Measurements from ENCODE around the gene PPP4R4.
"Not testable (repeated sequence)": the region's sequence is repeated elsewhere in the genome, so short reads cannot be mapped to it uniquely, and the experiment has no call there.

The PPP4R4 gene

DNA sequence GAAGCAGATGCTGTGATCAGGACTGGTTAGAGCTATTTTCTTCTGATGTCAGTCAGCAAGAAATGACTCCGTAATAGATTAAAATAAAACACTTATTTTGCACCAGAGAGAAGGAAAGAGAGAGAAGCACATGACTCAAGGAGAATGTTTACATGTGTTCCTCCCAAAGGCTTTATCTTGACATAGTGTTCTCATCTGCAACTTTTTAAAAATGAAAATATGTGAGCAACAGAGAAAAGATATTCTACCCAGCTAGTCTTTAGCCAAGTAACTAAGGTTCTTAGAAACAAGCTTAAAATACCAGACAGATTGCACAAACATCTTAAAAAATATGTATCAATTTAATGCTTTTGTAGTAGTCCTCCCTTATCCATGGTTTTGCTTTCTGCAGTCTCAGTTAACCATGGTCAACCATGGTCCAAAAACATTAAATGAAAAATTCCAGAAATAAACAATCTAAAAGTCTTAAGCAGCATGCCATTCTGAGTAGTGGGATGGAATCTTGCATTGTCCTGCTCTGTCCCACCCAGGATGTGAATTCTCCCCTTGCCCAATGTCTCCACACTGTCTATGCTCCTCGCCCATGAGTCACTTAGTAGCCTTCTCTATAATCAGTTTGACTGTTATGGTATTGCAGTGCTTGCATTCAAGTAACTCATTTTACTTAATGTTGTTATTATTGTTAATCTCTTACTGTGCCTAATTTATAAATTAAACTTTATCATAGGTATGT, 109.0 kb downstream of the PPP4R4 start:
- no peak for DNase-seq

DNA sequence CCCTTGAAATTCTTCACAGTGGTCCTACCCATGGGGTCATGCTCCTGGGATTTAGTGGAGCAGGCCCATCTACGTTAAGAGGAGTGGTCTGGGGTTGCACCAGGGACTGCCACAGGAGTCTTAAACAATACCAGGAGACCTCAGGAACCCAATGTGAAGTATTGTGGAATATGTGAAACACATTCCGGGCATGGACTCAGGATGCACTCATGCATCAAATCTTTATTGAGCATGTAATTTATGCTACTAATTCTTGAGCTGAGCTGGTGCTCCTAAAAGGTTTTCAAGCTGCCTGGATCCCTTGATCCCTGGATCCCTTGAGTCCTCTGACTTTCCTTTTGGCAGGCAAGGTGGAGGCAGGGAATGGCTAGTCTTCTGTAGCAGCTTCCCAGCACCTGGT, 110.1 kb downstream of the PPP4R4 start:
- DNase-seq: no peak

DNA sequence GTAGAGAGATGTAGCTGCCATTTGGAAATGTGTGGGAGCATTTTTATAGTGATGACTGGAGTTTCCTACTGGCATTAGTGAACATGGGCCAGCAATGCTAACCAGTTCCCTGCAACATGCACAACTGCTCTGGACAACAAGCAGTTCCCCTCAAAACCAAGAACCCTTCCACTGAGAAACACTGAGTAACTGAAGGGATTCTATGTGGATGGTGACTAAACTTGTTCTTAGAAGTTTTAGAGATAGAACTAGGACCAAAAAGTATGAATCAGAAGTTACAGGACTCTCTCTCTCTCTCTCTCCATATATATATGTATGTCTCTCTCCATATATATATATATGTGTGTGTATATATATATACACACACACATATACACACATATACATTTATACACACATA, 111.0 kb downstream of the PPP4R4 start:
- no peak for DNase-seq

DNA sequence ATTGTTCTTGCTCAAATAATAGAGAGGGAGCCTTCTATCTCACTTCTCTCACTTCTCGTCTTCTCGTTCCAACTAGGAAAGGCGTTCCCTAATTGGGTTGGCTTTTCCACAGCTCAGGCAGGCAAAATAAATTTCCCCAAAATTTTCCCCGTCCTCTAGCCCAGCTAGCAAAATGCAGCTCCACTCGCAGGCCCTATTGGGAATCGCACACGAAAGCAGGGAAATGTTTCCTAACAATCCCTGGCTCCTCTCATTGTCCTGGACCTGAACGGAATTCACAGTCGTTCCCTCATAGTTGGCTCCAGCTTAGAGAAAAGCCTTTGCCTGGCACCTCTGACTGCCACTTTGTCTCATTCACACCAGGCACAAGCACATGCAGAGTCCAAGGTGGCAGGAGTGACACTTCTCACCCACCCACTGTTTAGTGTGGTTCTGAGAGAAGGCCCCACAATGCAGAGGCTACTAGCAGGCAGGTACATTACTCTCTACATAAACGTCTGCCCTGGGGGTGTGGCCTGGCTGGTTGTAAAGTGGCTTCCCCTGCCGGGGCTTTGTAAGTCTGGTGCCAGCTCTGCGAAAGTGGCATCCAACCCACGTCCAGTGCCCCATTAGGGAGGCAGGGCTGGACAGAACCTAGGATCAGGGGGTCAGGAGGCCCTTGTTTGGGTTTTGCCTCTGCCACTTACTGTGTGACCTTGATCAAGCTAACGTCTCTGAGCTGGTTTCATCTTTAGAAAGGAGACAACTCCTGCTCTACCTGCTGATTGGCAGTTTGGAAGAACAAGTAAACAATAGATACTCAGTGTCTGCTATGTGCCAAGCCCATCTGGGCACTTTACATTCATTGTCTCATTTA, 114.7 kb downstream of the PPP4R4 start:
- DNase-seq: no peak

DNA sequence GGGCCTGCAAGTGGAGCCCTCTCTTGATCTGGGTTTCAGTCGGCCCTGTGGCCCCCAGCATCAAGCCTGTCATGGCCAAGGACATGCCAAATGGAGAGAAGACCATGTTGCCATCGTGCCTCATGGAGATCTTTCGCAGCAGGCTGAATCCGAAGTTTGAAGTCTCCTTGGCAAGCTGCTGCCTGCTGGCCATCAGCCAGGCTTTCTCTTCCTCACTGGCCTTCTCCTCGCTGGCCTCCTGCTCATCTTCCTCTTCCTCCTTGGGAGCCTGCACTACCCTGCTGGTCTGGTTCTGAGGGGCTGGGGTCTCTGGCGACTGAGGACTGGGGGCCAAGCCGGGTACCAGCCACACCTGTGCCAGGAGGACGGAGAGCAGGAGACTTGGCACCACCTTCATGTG, 116.1 kb downstream of the PPP4R4 start:
- DNase-seq: no peak

DNA sequence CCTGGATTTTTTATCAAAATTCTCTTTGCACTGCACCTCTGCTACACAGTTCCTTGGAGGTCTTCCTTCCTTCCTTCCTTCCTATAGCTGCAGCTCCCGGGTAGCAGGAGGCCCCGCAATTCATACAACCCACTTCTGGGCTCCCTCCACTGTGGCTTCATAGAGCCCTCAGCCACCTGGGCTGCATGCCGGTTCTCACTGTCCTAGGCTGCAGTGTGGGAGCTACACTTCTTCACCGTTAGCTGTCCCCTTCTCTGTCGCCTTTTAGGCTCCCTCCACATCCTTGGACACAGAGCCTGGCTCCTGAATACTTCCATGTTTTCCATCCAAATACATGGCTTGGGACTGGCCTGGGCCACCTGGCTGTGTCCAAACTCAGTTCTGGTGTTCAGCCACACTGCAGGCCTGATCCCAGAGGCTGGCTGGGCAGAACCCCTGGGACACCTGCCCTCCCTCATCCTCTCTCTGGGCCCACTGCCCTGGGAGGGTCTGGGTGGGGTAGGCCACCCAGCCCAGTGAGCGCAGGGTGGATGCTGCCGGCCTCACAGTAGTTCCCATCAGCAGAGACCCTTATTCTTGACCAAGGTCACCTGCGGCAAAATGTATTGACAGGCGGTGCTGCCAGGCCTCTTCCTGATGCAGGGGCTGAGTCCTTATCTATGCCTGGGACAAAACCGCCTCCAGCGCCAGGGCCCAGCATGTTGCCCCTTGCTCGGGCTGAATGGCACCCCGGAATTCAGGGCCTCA, 117.2 kb downstream of the PPP4R4 start:
- DNase-seq: no peak

DNA sequence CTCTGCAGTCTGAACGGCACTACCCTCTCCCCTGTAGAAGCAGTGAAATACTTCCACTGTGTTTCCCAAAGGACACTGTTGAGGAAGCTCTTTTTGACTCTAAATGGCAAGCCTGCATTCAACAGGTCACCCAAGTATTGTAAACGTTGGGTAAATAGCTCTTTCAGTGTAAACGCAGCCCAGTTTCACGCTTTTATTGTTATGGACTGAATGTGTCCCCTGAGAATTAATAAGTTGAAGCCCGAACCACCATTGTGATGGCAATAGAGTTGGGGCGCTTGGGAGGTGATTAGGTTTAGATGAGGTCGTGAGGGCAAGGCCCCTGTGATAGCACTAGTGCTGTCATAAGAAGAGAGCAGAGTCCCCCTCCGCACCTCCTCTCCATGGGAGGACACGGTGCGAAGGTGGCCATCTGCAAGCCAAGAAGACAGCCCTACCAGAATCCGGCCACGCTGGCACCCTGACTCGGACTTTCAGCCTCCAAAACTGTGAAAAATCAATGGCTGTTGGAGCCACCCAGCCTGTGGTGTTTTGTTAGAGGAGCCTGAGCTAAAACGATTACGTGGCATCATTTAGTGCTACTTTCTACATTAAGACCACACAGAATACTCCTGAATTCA, 117.9 kb downstream of the PPP4R4 start:
- no peak for DNase-seq

DNA sequence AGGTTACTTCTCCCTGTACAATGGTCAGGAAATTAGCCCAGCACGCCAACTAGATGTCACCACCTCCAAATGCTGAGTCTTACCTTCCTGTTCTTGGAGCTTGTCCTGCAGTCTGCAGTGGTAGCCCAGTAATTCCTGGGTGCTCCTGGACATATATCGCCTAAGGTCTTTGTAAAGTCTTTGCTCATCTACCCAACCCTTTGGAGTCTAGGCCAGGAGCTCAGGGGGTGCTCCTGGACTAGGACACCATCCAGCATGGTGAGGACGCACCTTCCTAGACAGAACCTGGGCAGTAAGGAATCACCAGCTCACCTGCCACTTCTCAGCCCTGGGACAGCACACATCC, 118.4 kb downstream of the PPP4R4 start:
- DNase-seq: no peak

DNA sequence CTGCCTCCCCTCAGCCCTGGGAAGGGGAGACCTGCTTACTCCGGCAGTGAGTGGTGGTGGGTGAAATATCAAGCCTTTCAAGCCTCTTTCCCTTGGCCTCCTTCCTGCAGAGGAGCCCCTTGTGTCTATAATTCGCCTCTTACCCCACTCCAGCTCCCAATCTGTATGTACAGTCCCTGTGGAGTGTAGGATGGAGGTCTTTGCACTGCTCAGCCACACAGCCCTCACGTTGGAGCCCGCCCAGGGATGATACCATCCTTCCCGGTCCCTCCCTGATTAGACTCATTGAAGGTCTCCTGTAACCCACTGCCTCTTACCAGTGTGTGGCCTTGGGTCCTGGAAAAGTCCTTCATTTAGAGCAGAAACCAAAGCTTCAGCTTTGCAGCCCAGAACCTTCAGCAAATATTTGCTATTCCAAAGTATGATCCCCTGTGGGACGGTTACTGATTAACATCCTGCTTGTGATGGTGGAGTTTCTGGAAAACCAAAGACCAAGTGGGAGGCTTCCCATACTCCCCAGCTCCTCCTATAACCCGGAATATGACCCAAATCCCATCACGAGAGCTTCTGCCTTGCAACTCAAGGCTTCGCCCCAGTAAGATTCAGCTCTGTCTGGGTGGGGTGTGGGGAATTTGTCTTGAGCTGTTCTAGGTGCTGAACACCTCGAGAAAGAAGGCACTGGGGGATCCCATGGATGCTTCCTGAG, 118.9 kb downstream of the PPP4R4 start, which contains the start of gene SERPINA10:
Gene SERPINA10 (minus strand): TSS at position 397 of the 706 bp plus-strand sequence. CDS start 2,675 bp downstream, outside the sequence.
- no peak for DNase-seq

DNA sequence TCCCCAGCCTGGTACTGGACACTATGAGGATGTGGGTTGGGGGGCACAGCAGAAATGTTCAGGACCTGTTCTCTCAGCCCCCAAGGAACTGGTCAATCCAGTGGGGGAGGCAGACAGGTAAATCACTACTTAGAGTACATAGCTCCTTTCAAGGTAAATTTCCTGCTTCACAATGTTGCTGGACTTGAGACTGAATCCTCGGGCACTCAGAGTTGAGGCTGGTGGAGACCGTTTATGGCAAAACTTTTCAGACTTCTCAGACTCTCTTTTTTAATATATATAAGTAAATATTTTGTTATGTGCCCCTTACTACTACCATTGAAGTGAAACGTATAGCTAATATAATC, 119.4 kb downstream of the PPP4R4 start:
- no peak for DNase-seq

DNA sequence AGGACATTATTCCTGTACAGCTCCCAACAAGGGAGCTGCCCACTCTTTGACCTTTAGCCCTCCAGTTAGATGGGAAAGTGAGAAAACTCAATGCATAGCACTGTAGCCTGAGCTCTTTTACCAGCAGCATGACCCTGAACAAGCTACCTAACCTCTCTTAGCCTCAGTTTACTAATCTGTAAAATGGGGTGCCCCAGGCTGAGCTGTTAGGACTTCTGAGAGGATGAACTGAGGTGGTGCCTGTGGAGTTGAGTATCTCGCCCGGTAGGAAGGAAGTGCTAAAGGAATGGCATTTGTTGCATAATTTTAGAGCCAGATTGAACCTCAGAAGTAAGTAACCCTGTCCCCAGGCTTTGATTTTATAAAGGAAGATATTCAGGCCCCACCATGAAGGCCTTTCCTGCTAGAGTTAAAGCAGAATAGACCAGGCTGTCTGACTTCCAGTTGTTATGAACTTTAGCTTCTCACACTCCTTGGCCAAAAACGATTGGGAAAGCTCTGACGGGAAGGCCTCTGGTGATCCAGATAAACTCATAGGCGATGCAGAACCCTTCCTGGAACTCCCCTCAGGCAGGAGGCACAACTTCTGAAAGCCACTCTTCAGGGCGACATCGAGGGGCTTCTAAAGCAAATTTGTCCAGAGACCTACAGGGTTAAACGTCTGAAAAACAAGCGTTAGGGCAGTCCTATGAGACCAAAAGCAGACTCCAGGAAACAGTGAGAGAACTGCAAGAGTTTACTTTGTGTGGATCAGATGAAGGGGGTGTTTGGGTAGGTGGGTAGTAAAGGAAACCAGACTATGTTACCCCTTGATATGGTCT, 121.4 kb downstream of the PPP4R4 start:
- no peak for DNase-seq

DNA sequence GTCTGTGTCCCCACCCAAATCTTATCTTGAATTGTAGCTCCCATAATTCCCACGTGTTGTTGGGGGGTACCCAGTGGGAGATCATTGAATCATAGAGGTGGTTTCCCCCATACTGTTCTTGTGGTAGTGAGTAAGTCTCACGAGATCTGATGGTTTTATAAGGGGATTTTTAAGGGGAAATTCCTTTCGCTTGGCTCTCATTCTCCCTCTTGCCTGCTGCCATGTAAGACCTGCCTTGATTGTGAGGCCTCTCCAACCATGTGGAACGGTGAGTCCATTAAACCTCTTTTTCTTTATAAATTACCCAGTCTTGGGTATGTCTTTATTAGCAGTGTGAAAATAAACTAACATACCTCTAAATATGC, 122.0 kb downstream of the PPP4R4 start:
- DNase-seq: not testable (repeated sequence)

DNA sequence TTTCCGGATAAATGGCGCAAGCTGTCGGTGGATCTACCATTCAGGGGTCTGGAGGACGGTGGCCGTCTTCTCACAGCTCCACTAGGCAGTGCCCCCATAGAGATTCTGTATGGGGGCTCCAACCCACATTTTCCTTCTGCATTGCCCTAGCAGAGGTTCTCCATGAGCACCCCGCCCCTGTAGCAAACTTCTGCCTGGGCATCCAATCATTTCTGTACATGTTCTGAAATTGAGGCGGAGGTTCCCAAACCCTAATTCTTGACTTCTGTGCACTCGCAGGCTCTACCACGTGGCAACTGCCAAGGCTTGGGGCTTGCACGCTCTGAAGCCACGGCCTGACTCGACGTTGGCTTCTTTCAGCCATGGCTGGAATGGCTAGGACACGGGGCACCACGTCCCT, 124.0 kb downstream of the PPP4R4 start:
- no peak for DNase-seq

DNA sequence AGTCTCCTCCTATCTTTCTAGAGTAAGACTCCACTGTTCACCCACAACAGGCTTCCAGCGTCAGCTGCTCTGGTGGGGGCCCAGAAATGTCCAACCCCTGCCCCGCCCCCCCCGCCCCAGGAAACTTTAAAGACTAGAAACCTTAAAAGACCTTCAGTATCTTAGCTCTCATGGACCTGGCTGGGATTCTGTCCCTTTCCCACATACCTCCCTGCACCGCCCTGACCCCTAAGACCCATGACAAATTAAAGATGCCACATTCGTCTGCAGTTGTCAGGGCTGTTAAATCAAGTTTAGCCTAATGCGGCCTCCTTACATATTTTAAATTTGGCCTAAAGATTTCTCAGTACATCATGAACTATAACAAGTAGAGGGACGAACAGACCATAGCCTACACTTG, 129.0 kb downstream of the PPP4R4 start:
- no peak for DNase-seq

DNA sequence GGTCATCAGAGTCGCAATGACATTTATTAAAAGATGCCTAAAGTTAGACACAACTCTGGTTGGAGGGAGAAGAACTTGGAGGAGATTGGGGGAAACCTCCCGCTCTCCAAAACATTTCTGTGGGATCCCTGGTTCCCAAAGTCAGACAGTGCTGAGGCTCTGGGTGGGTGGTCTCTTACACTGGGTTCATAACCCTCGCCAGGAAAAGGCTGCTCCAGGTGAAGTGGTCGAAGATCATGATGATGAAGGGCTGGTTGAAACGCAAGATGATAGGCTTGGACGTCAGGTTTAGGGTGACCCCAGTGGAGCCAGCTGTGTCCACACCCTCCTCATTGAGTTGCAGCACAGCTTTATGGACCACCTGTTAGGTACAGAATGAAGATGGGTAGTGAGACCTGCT, 130.1 kb downstream of the PPP4R4 start:
- no peak for DNase-seq

DNA sequence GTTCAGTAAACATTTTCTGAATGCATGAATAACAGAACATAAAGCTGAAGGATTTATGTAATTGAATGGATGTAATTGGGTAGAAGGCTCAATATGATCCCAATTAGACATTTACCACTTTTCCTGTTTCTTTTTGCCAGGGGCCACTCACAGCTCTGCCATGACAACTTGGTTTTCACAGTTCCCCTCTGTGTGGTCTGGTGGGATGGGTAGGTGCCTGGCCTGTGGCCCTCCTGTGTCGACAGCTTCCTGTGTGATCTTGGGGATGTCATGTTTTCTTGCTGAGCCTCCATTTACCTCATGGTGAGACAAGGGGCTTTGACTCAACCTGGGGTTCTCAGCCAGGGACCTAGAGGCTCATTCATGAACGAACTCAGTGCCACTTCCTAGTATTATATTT, 131.5 kb downstream of the PPP4R4 start:
- DNase-seq: no peak

DNA sequence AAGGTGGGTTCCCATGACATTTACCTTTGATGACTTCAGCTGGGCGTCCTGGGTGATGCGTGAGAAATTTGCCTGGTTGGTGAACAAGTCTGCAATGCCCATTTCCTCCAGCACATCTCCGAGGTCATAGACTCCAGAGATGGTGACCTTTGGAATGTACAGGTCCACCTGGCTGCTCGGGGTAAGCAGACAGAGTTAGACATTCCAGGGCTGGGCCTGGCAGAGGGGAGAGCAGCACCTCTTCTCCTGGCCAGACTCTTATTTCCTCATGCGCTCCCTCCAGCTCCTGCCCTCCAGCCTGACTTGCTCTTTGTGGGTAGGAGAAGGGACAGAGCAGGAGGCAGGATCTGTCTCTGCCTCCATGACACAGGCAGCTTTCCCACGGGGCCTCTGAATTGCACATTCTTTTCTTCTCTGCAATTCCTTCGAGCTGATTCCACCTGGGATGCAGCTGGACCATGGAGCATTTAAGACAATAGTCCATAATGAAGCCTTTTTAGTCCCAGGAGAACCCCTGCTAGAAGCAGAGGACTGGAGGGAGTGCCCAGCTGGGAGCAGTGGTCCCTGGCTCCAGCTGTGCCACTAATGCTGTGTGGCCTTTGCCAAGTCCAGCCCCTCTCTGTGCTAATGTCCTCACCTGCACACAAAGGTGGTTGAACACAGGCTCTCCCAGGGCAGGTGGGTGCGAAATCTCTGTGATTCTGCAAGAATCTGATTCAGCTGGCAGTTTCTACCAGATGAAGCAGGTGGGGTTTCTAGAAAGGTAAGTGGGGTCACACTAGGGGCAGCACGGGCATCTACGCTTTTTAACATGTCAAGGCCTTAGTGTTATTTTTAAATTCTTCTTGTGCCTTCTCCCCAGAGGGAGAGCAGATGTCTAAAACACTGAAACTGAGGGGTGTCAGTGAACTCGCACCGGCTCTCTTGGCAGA, 132.2 kb downstream of the PPP4R4 start:
- no peak for DNase-seq

DNA sequence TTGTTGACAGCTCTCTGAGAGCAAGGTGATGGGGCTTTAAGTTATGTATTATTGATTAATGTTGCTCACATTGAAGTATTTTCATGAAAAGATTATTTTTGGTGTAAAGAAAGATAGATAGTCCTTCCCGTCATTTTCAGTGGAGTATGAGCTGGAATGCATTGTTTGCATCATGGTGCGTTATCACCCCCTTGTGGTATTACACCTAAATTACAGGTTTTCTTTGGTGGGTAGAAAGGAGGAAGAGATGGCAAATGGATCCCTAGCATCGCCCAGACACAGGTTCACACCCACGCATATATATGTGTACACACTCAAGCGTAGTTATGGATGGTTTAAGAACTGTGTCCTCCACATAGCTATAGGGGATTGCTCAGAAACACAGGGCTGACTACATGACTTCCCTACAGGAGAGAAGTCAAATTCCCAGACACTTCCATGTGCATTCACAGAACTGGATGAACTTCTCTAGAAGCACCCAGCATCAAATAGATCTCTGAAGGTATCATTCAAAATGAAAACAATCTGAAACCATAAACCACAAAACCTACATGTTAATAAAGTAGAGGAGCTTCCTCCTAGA, 133.4 kb downstream of the PPP4R4 start:
- no peak for DNase-seq

DNA sequence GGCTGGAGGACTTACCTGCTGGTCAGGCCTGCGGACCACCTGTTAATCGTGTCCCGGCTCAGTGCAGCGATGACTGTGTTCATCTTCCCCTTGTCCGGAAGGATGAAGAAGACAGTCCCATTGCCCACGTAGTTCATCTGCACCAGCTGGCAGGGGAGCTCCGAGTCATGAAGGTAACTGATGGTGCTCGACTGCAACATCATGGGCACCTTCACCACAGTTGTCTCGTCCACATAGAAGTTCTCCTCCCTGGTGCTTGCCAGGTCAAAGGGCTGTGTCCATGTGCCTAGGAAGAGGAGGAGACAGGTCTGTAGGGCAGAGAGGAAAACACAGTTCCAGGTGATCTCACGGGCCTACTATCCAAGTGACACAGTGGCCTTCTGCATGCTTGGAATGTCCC, 135.6 kb downstream of the PPP4R4 start:
- DNase-seq: no peak

DNA sequence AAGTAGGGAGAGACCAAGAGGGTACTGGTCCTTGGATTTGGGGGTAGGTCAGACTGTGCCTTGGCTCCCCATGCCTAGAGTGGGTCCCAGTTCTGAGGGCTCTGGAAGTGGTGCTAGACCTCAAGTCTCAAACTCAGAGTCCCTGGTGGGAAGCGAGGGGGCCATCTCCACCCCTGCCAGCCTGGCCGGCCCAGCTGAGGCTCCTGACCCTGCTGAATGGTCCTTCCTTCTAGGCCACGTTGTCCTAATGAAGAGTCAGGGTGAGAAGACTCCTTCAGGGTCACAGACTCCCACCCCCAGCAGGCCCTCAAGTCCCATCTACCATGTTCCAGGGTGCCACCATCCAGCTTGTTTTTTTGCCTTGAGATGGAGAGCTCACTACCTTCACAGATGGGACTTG, 136.1 kb downstream of the PPP4R4 start:
- no peak for DNase-seq

Data from hippocampal formation (tissue), 2 donors.